Sigmoid colon (tissue), 7 donors: ENCODE measurements around the gene ZBTB24. TPM values are rescaled to one million over a fixed set of nuclear protein-coding genes. Genes with fewer than 3 reads are reported as not detected.

Experiments
- DNase-seq: peaks from one replicate; pipeline ENCODE4 v3.0.0-alpha.2; 2019
- H3K27ac ChIP-seq, 4 donors: fragments of 200-600 bp; sonication (generic); one replicate each; pipeline ENCODE4 v1.5.1; 2016 to 2019; ENCODE audit warnings: mild to moderate bottlenecking in 1 of 4
- H3K27me3 ChIP-seq, 3 donors: fragments of 200-600 bp; sonication (generic); one replicate each; pipeline ENCODE4 v1.5.1; 2019; ENCODE audit warnings: mild to moderate bottlenecking in 1 of 3
- H3K36me3 ChIP-seq, 4 donors: fragments of 200-600 bp; sonication (generic); one replicate each; pipeline ENCODE4 v1.5.1; 2016 to 2019
- H3K4me1 ChIP-seq, 4 donors: fragments of 200-600 bp; sonication (generic); one replicate each; pipeline ENCODE4 v1.5.1; 2017 to 2019
- H3K4me3 ChIP-seq, 4 donors: fragments of 200-600 bp; sonication (generic); one replicate each; pipeline ENCODE4 v1.5.1; 2017 to 2019; ENCODE audit warnings: mild to moderate bottlenecking in 2 of 4, moderate library complexity in 1 of 4
- H3K9me3 ChIP-seq, 4 donors: fragments of 200-600 bp in 3 of 4; sonication (generic) in 3 of 4; one replicate each; pipeline versions ENCODE4 v1.5.1 to v1.6.1; 2013 to 2019
- EP300 ChIP-seq, 4 donors: sonication (generic); formaldehyde crosslinking; IDR thresholded peaks; one replicate each; pipeline ENCODE4 v1.6.1; 2017; ENCODE audit warnings: antibody characterized with exemption in 4 of 4
- POLR2A ChIP-seq, 2 donors: fragments of 450-650 bp; IDR thresholded peaks; one replicate each; pipeline ENCODE4 v1.6.1; 2016; ENCODE audit warnings: antibody characterized with exemption in 2 of 2, mild to moderate bottlenecking in 2 of 2, moderate library complexity in 2 of 2
- POLR2AphosphoS5 ChIP-seq, 4 donors: sonication (generic); formaldehyde crosslinking; IDR thresholded peaks; one replicate each; pipeline ENCODE4 v1.6.1; 2017; ENCODE audit warnings: antibody characterized with exemption in 4 of 4
- WGBS, 2 donors: extraction: QIAGEN DNeasy Blood & Tissue Kit; methylation state at CpG; one replicate each; pipeline ENCODE4 v1.1.7; 2013; 5-methylcytosine and 5-hydroxymethylcytosine counted together
- intact Hi-C: fragments of 100-400 bp; cut with DNase I; formaldehyde crosslinking; loops from one replicate; pipeline ENCODE4 v1.15.1; 2023
- polyA plus RNA-seq, 3 donors: library from polyadenylated mRNA; stranded (reverse); fragments of 200-250 nt; gene quantifications; one replicate each; pipeline ENCODE4 v1.2.3, GENCODE V29; 2013
- total RNA-seq, 4 donors: library from RNA; depleted of rRNA; stranded (reverse); fragments of >200 nt; gene quantifications; one replicate each; pipeline ENCODE4 v1.1.0, GENCODE V29; 2016
- TF ChIP-seq, protein P1 (sequence below), 4 experiments: fragments of 450-650 bp in 3 of 4; fragments of 200-600 bp in 1 of 4; IDR thresholded peaks; one replicate each; pipeline ENCODE4 v1.5.1; 2016 to 2019; ENCODE audit warnings: antibody characterized with exemption in 4 of 4, mild to moderate bottlenecking in 3 of 4, moderate library complexity in 2 of 4
- donor health status: healthy with polysubstance abuse.
- donor health status: Bipolar disorder and iron deficiency.
- donor health status: healthy.

The ZBTB24 gene
- total and polyA plus RNA-seq, 7 donors = 2.1 to 8.2 (median 5.1) TPM

DNA sequence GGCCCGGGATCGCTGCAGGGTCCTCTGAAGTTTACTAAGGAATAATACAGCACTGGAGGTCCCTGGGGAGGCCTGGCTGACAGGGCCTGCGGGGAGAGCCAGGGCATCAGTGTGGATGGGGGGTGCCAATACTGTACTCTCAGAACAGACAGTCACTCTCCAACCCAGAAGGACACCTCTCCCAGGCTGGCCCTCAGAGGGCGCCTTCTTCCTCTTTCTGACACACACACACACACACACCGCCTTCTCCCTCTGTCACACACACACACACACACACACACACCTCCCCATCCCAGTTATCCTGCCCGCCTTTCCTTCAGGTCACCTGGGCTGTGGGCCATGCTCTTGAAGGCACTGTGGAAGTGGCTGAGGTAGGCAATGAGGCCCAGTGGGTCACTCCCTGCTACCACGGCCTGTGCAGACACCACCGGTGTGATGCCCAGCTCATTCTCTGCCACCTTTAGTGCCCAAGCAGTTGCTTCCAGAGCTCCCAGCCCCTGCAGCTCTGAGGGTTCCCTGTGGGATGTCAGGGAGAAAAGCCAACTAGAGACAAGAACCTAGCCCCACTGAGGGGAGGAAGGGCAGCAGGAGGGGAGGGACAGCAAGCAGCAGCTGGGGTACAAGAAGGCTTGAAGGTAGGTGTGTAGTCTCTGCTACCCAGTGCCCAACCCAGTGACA lies 35.0 kb downstream of the ZBTB24 start:
- intact Hi-C loops = no loop called here
- Histone ChIP-seq H3K4me3 (no peak overlapping the region), H3K36me3 (peaks cover 0 to 17% (median 7%) of the 10 kb centered on the region in 4 donors), H3K4me1 (no peaks in the 10 kb centered on the region), H3K27ac (no peak overlapping the region), H3K27me3 (no peaks in the 10 kb centered on the region), H3K9me3 (no peaks in the 10 kb centered on the region)
- 67 to 87% methylated on average over 8 of the region's 8 CpGs for WGBS, 2 donors
- no peak for DNase-seq
- no peak for TF ChIP-seq POLR2A (IDR thresholded peaks at IDR 0.05)
- no peak for TF ChIP-seq EP300 (IDR thresholded peaks at IDR 0.05)
- TF ChIP-seq POLR2AphosphoS5 (IDR thresholded peaks at IDR 0.05) = no peak
- TF ChIP-seq, protein P1, sequence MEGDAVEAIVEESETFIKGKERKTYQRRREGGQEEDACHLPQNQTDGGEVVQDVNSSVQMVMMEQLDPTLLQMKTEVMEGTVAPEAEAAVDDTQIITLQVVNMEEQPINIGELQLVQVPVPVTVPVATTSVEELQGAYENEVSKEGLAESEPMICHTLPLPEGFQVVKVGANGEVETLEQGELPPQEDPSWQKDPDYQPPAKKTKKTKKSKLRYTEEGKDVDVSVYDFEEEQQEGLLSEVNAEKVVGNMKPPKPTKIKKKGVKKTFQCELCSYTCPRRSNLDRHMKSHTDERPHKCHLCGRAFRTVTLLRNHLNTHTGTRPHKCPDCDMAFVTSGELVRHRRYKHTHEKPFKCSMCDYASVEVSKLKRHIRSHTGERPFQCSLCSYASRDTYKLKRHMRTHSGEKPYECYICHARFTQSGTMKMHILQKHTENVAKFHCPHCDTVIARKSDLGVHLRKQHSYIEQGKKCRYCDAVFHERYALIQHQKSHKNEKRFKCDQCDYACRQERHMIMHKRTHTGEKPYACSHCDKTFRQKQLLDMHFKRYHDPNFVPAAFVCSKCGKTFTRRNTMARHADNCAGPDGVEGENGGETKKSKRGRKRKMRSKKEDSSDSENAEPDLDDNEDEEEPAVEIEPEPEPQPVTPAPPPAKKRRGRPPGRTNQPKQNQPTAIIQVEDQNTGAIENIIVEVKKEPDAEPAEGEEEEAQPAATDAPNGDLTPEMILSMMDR (IDR thresholded peaks at IDR 0.05) = no peak

DNA sequence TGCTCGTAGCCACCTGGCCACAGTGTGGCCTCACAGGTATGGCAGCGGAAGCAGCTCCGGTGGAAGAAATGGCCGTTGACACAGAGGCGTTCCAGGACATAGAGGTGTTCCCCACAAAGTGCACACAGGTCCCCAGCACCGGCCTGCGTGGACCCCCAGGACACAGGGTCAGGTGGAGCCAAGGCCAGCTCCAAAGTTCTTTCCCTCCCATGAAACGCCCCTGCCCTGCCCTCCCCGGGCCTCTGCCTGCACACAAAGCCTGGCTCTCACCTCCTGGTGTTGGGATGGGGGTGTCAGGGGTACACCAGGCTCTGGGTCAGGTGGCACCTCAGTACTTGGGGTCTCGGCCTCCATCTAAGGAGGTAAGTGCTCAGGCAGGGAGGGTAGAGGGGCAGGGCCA lies 35.9 kb downstream of the ZBTB24 start:
- no peaks in the 10 kb centered on the region for H3K27me3 ChIP-seq

DNA sequence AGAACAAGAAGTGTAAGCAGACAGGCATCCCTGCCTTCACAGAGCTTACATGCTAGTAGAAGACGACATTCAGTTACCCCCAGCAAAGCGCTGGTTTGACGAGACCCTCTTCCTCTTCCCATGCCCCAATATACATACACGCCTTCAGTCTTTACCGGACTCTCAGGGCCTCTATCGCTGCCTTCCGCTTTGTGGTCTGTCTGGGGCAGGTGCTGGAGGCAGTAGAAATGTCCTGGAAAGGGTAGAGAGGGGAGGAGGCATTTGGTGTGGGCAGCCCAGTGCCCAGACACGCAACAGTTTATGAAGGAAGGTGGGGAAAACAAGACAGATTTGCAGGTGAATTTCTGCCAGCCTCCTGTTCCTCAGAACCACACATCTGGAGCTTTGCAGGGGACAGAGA lies 36.5 kb downstream of the ZBTB24 start:
- Histone ChIP-seq H3K27me3 (no peaks in the 10 kb centered on the region), H3K9me3 (no peaks in the 10 kb centered on the region), H3K4me3 (no peak overlapping the region), H3K4me1 (peaks cover 0 to 10% (median 7%) of the 10 kb centered on the region in 4 donors), H3K27ac (no peak overlapping the region), H3K36me3 (peaks cover 0 to 19% (median 7%) of the 10 kb centered on the region in 4 donors)
- DNase-seq = no peak
- intact Hi-C loops = no loop called here
- TF ChIP-seq EP300 (IDR thresholded peaks at IDR 0.05) = no peak
- no peak for TF ChIP-seq POLR2AphosphoS5 (IDR thresholded peaks at IDR 0.05)
- TF ChIP-seq POLR2A (IDR thresholded peaks at IDR 0.05) = no peak
- TF ChIP-seq, protein P1 (IDR thresholded peaks at IDR 0.05) = no peak
- WGBS, 2 donors = 78 to 88% methylated on average over 8 of the region's 8 CpGs

More for the DNA sequence above, 35.9 kb downstream of the ZBTB24 start:
- Histone ChIP-seq H3K4me1 (peaks cover 0 to 5% (median 1%) of the 10 kb centered on the region in 4 donors), H3K36me3 (peaks cover 0 to 19% (median 7%) of the 10 kb centered on the region in 4 donors), H3K27ac (no peak overlapping the region), H3K9me3 (no peaks in the 10 kb centered on the region), H3K4me3 (no peak overlapping the region)
- intact Hi-C loops = no loop called here
- TF ChIP-seq, protein P1 (IDR thresholded peaks at IDR 0.05) = no peak
- no peak for TF ChIP-seq POLR2AphosphoS5 (IDR thresholded peaks at IDR 0.05)
- TF ChIP-seq EP300 (IDR thresholded peaks at IDR 0.05) = no peak
- no peak for TF ChIP-seq POLR2A (IDR thresholded peaks at IDR 0.05)
- no peak for DNase-seq
- 90 to 91% methylated on average over 10 of the region's 10 CpGs for WGBS, 2 donors

DNA sequence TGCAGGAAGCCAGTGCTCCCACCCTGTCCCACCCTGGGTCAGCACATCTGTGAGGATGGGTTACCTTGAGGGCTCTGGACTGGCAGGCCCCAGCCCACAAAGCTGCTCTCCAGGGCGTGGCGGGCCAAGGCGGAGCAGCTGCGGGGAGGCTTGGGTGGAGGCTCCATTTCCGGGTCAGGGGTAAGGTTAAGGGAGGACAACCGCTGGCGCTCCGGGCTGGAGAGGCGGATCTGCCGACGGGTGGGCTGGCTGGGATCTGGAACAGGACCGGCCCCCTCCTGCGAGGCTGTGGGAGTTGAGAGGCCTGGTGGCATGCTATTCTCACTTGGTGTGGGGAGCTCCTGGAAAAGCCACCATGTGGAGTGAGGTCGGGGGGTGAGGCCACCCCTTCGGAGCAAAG lies 36.9 kb downstream of the ZBTB24 start:
- Histone ChIP-seq H3K9me3 (no peaks in the 10 kb centered on the region), H3K36me3 (peaks cover 0 to 19% (median 7%) of the 10 kb centered on the region in 4 donors), H3K27ac (no peak overlapping the region), H3K27me3 (no peaks in the 10 kb centered on the region), H3K4me3 (no peak overlapping the region), H3K4me1 (peaks cover 0 to 15% (median 12%) of the 10 kb centered on the region in 4 donors)
- intact Hi-C loops = no loop called here
- no peak for DNase-seq
- WGBS, 2 donors = 36 to 80% methylated on average over 15 of the region's 15 CpGs
- TF ChIP-seq EP300 (IDR thresholded peaks at IDR 0.05) (no peak), POLR2A (IDR thresholded peaks at IDR 0.05) (no peak)
- TF ChIP-seq, protein P1 (IDR thresholded peaks at IDR 0.05) = no peak
